PC-3 (cell line): ENCODE data around the gene ARHGAP26. TPM values are rescaled to one million over a fixed set of nuclear protein-coding genes. Genes with fewer than 3 reads are reported as not detected.

Source experiments
- ATAC-seq: fragments of 200-7000 bp; cut with Tn5 transposase; 2 replicates; pipeline ENCODE4 v1.9.1; 2020; ENCODE audit warnings: mild to moderate bottlenecking, moderate library complexity
- BruUV-seq: library from RNA; stranded (reverse); fragments of 400-500 nt; replicated peaks from 2 replicates; lab custom pipeline; 2021; lab: Mats Ljungman, UMichigan
- CTCF ChIA-PET: fragments of 300-600 bp; sonication (Branson Sonifier 250); formaldehyde crosslinking; loops from one replicate; lab custom pipeline; 2022; ENCODE audit warnings: antibody characterized with exemption; lab: Charles Lee
- POLR2A ChIA-PET: fragments of 300-600 bp; sonication (Branson Sonifier 250); formaldehyde crosslinking; loops from one replicate; lab custom pipeline; 2022; ENCODE audit warnings: antibody characterized with exemption; ENCODE audit not compliant: unreplicated experiment; lab: Charles Lee
- DNase-seq: peaks from one replicate; pipeline ENCODE4 v3.0.0-alpha.2; 2015
- H2AFZ ChIP-seq: fragments of 300-600 bp; sonication (generic); 2 replicates; pipeline ENCODE4 v1.6.0; 2016; ENCODE audit warnings: antibody characterized with exemption, low read length
- H3F3A ChIP-seq: fragments of 300-600 bp; sonication (generic); one replicate; pipeline ENCODE4 v1.6.0; 2017; ENCODE audit warnings: antibody characterized with exemption, low read length, control low read depth, mild to moderate bottlenecking; ENCODE audit not compliant: unreplicated experiment
- H3K27ac ChIP-seq: fragments of 300-600 bp; sonication (generic); 2 replicates; pipeline ENCODE4 v1.5.1; 2016; ENCODE audit warnings: mild to moderate bottlenecking, low read length
- H3K27me3 ChIP-seq: fragments of 300-600 bp; sonication (generic); 2 replicates; pipeline ENCODE4 v1.6.1; 2016; ENCODE audit warnings: low read length, mixed read lengths
- H3K36me3 ChIP-seq: fragments of 300-600 bp; sonication (generic); 2 replicates; pipeline ENCODE4 v1.6.1; 2016; ENCODE audit warnings: low read depth, mixed run types, low read length, mixed read lengths
- H3K4me1 ChIP-seq: fragments of 300-600 bp; sonication (generic); 2 replicates; pipeline ENCODE4 v1.5.1; 2016; ENCODE audit warnings: low read length; ENCODE audit not compliant: insufficient read depth
- H3K4me2 ChIP-seq: fragments of 300-600 bp; sonication (generic); 2 replicates; pipeline ENCODE4 v1.6.0; 2016; ENCODE audit warnings: low read length
- H3K4me3 ChIP-seq: fragments of 300-600 bp; sonication (generic); 2 replicates; pipeline ENCODE4 v1.5.1; 2016; ENCODE audit warnings: mild to moderate bottlenecking, low read length, mixed read lengths
- H3K79me2 ChIP-seq: fragments of 300-600 bp; sonication (generic); 2 replicates; pipeline ENCODE4 v1.6.1; 2017; ENCODE audit warnings: low read length, mixed read lengths
- H3K9ac ChIP-seq: fragments of 300-600 bp; sonication (generic); 2 replicates; pipeline ENCODE4 v1.6.0; 2016; ENCODE audit warnings: mild to moderate bottlenecking, low read length
- H3K9me2 ChIP-seq: fragments of 300-600 bp; sonication (generic); replicated peaks from 2 replicates; pipeline ENCODE4 v1.6.1; 2016; ENCODE audit warnings: mixed run types, low read length, mixed read lengths
- H3K9me3 ChIP-seq: fragments of 300-600 bp; sonication (generic); 2 replicates; pipeline ENCODE4 v1.6.1; 2016; ENCODE audit warnings: low read length, mixed read lengths
- H4K20me1 ChIP-seq: fragments of 300-600 bp; sonication (generic); 2 replicates; pipeline ENCODE4 v1.6.1; 2016; ENCODE audit warnings: low read length, mixed read lengths
- EZH2 ChIP-seq: fragments of 300-600 bp; sonication (generic); IDR thresholded peaks from one replicate; pipeline ENCODE4 v1.6.1; 2017; ENCODE audit warnings: antibody characterized with exemption, mild to moderate bottlenecking, low read length; ENCODE audit not compliant: unreplicated experiment
- EZH2phosphoT487 ChIP-seq: fragments of 300-600 bp; sonication (generic); IDR thresholded peaks from 2 replicates; pipeline ENCODE4 v1.6.1; 2018; ENCODE audit warnings: mild to moderate bottlenecking, antibody characterized with exemption, low read length, borderline replicate concordance
- intact Hi-C: fragments of 100-400 bp; cut with micrococcal nuclease; formaldehyde crosslinking; loops from 2 replicates; pipeline ENCODE4 v1.9.0; 2023
- total RNA-seq: library from RNA; depleted of rRNA; stranded (reverse); fragments of >200 nt; gene quantifications from 2 replicates; pipeline ENCODE4 v1.2.3, GENCODE V29; 2014
- TF ChIP-seq, protein P1 (sequence below): fragments of 300-600 bp; sonication (generic); conservative IDR thresholded peaks from 2 replicates; pipeline ENCODE4 v1.5.1; 2017; ENCODE audit warnings: antibody characterized with exemption, low read depth, mild to moderate bottlenecking, low read length

ARHGAP26 gene
- total RNA-seq, 1 experiment from 2014 or later, result 11.7 TPM

DNA sequence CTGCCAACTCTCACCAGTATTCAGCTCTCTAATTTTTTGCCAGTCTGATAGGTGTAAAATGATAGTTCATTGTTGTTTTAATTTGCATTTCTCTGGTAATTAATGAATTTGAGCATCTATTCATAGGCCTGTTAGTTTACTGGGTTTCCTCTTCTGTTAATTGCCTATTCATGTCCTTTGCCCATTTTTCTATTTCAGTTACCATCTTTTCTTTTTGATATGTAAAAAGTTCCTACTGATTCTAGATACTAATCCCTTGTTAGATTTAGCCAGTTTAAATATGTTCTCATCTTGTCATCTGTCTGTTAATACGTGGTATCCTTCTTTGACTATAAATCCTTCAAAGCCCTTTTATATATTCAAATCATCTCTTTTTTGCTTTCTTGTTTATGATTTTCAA lies 247.8 kb downstream of the ARHGAP26 start:
- H2AFZ ChIP-seq, result no peak overlapping the region
- H3K36me3 ChIP-seq, result no peaks in the 10 kb centered on the region
- ChIA-PET POLR2A (no interaction called here), CTCF (no interaction called here)
- intact Hi-C loops, result no loop called here
- no peak overlapping the region for H3K4me3 ChIP-seq
- DNase-seq (no peak), ATAC-seq (no peak)
- no peaks in the 10 kb centered on the region for H3K9me3 ChIP-seq
- no peaks in the 10 kb centered on the region for H4K20me1 ChIP-seq
- H3K4me1 ChIP-seq, result no peaks in the 10 kb centered on the region
- H3K27me3 ChIP-seq, result no peaks in the 10 kb centered on the region
- H3F3A ChIP-seq, result no peaks in the 10 kb centered on the region
- no peak overlapping the region for H3K9ac ChIP-seq
- H3K4me2 ChIP-seq, result no peak overlapping the region
- no peaks in the 10 kb centered on the region for H3K9me2 ChIP-seq
- no peaks in the 10 kb centered on the region for H3K79me2 ChIP-seq
- no TSS peak for BruUV-seq
- no peak overlapping the region for H3K27ac ChIP-seq
- TF ChIP-seq EZH2 (no peak), EZH2phosphoT487 (no peak)
- TF ChIP-seq, protein P1, sequence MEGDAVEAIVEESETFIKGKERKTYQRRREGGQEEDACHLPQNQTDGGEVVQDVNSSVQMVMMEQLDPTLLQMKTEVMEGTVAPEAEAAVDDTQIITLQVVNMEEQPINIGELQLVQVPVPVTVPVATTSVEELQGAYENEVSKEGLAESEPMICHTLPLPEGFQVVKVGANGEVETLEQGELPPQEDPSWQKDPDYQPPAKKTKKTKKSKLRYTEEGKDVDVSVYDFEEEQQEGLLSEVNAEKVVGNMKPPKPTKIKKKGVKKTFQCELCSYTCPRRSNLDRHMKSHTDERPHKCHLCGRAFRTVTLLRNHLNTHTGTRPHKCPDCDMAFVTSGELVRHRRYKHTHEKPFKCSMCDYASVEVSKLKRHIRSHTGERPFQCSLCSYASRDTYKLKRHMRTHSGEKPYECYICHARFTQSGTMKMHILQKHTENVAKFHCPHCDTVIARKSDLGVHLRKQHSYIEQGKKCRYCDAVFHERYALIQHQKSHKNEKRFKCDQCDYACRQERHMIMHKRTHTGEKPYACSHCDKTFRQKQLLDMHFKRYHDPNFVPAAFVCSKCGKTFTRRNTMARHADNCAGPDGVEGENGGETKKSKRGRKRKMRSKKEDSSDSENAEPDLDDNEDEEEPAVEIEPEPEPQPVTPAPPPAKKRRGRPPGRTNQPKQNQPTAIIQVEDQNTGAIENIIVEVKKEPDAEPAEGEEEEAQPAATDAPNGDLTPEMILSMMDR, result no peak

DNA sequence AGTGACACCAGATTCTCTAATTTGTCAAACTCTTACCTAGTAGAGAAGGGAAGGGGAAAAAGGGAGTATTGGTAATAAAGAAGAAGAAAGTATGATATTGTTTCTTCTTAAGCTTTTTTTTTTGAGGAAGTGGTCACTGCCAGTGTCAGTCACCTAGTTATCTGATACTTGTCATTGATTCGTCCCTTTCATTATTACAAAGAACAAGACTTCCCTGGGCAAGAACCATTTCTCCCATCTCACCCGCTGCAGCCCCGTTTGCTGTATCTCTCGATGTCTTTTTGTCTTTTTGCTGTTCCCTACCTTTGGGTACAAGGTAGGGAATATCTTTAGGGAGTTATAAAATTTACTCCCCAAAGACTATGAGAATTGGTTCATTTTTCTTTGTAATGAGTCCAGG lies 249.0 kb downstream of the ARHGAP26 start:
- ATAC-seq (no peak), DNase-seq (no peak)
- Histone ChIP-seq H3K9ac (no peak overlapping the region), H3K36me3 (no peaks in the 10 kb centered on the region), H3K4me2 (no peak overlapping the region), H4K20me1 (no peaks in the 10 kb centered on the region), H3K4me3 (no peak overlapping the region), H3K9me3 (no peaks in the 10 kb centered on the region), H3K27ac (no peak overlapping the region), H3K9me2 (no peaks in the 10 kb centered on the region), H3K79me2 (no peaks in the 10 kb centered on the region), H3K4me1 (no peaks in the 10 kb centered on the region), H3F3A (no peaks in the 10 kb centered on the region), H2AFZ (no peak overlapping the region), H3K27me3 (no peaks in the 10 kb centered on the region)
- ChIA-PET CTCF (no interaction called here), POLR2A (no interaction called here)
- intact Hi-C loops, result no loop called here
- TF ChIP-seq EZH2phosphoT487 (no peak), EZH2 (no peak)
- TF ChIP-seq, protein P1, result no peak
- BruUV-seq, result no TSS peak

DNA sequence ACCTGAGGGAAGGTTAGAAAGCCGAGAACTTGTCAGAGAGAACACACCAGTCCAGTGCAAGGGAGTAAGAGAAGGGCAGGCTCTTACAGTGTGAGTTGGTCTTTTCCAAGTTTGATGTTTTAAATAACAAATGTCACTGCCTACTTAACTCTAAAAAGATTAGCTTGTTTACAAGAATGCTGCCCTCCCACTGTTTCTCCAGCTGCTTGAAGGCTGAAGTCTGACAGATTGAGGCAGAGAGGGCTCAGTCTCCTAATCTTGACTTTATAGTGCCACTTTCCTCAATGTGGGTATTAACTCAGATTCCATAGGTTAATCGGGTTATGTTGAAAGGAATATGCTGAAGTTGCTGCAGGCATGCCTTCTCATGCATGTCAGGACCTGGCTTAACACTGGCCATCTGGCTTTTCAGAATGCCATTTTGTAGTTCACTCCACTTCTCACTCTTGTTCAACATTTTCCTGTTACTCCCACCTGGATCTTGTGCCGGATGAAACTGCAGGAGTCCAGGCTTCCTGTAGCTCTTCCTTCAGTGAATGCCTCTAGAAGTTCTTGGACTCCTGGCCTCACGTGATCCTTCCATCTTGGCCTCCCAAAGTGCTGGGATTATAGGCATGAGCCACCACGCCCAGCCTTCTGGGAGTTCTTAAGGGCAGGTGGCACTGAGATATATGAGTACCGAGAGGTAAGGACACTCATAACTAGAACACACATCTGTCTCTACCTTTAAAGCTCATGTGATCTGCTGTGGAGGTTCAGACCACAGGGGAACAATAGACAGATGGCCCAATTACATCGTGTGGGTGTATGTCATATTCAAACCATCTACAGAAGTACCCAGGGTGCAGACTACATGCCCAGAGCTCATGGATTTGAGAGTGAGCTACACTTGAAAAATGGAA lies 249.7 kb downstream of the ARHGAP26 start:
- CTCF ChIA-PET, result no interaction called here
- H3F3A ChIP-seq, result no peaks in the 10 kb centered on the region
- H3K27ac ChIP-seq, result no peak overlapping the region
- no peaks in the 10 kb centered on the region for H3K27me3 ChIP-seq
- H3K4me3 ChIP-seq, result no peak overlapping the region
- H4K20me1 ChIP-seq, result no peaks in the 10 kb centered on the region
- H3K4me1 ChIP-seq, result no peaks in the 10 kb centered on the region
- no peak for ATAC-seq
- POLR2A ChIA-PET, result no interaction called here
- H3K79me2 ChIP-seq, result no peaks in the 10 kb centered on the region
- H3K9ac ChIP-seq, result no peak overlapping the region
- intact Hi-C loops, result no loop called here
- DNase-seq, result no peak
- H3K9me3 ChIP-seq, result no peaks in the 10 kb centered on the region
- H3K9me2 ChIP-seq, result no peaks in the 10 kb centered on the region
- no peak overlapping the region for H3K4me2 ChIP-seq
- no TSS peak for BruUV-seq
- H3K36me3 ChIP-seq, result no peaks in the 10 kb centered on the region
- H2AFZ ChIP-seq, result no peak overlapping the region
- TF ChIP-seq EZH2phosphoT487 (no peak), EZH2 (no peak)
- TF ChIP-seq, protein P1, result no peak
